ENCODE measurements around the gene ARHGEF39.

DNA sequence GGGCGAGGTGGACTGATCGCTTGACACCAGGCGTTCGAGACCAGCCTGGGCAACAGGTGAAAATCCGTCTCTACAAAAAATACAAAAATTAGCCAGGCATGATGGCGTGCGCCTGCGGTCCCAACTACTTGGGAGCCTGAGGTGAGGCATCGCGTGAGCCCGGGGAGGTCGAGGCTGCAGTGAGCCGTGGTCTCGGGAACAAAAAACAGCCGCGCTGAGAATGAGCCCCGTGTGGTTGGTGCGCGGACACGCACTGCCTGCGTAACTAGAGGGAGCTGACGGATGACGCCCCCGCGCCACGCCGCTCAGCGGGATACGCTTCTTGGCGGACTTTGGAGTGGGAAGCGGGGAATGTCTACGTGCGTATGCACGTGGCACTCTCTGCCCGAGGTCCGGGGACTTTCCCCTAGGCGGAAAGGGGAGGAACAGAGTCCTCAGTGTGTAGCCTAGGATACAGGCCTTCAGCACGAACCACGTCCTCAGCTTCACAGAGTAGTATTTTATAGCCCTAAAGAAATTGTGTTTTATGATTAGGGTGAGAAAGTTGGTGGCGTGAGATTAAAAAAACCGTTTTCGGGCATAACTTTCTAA is 7.4 kb downstream of the ARHGEF39 start, which contains the start of gene RMRP:
- TF ChIP-seq, protein P1, sequence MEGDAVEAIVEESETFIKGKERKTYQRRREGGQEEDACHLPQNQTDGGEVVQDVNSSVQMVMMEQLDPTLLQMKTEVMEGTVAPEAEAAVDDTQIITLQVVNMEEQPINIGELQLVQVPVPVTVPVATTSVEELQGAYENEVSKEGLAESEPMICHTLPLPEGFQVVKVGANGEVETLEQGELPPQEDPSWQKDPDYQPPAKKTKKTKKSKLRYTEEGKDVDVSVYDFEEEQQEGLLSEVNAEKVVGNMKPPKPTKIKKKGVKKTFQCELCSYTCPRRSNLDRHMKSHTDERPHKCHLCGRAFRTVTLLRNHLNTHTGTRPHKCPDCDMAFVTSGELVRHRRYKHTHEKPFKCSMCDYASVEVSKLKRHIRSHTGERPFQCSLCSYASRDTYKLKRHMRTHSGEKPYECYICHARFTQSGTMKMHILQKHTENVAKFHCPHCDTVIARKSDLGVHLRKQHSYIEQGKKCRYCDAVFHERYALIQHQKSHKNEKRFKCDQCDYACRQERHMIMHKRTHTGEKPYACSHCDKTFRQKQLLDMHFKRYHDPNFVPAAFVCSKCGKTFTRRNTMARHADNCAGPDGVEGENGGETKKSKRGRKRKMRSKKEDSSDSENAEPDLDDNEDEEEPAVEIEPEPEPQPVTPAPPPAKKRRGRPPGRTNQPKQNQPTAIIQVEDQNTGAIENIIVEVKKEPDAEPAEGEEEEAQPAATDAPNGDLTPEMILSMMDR (conservative IDR thresholded peaks at IDR 0.05 in 1 of 2, IDR thresholded peaks at IDR 0.05 in 1 of 2; ENCODE audit: extremely low read depth in 1 of 2, insufficient read depth in 1 of 2, low read depth in 1 of 2, low read length in 2 of 2) = peak; percentile 2 to 25
- no peak for TF ChIP-seq EZH2 (IDR thresholded peaks at IDR 0.05; ENCODE audit: borderline replicate concordance, low read length)

Data from mammary epithelial cell (primary cell).